Erythroblast (primary cell): Measurements from ENCODE around the gene TMEM209.
"Not testable (repeated sequence)": the region's sequence is repeated elsewhere in the genome, so short reads cannot be mapped to it uniquely, and the experiment has no call there.

Experiments used
- DNase-seq, 2 experiments: peaks; one replicate each; lab custom pipeline; 2025; lab: John Stamatoyannopoulos, UW
- GATA1 ChIP-seq: IDR thresholded peaks from 2 replicates; pipeline ENCODE4 v1.6.1; 2011; ENCODE audit warnings: low read depth, mild to moderate bottlenecking, control low read depth, low read length, moderate library complexity
- POLR2A ChIP-seq: IDR thresholded peaks from 2 replicates; pipeline ENCODE4 v1.6.1; 2011; ENCODE audit warnings: mild to moderate bottlenecking, low read length

TMEM209 gene

DNA sequence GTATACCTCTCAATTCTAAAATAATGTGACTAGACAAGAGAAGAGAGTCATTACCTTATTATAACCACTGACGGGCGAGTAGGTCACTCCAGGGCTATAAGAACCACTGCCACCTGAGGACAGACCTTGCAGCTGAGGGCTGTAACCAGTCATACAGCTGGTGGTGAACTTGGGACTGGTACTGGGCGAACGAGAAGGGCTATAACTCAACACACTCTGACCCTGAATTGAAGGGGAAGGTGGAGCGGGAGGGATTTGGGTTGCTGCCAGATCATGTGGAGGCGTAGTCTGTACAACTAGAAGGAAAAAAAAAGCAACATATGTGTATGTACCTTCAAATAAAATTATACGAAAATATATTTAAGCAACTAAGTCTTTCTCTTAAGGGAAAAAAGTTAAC lies 3.4 kb downstream of the TMEM209 start:
- DNase-seq = peak; percentile 15 to 38
- TF ChIP-seq GATA1 (no peak), POLR2A (no peak)

DNA sequence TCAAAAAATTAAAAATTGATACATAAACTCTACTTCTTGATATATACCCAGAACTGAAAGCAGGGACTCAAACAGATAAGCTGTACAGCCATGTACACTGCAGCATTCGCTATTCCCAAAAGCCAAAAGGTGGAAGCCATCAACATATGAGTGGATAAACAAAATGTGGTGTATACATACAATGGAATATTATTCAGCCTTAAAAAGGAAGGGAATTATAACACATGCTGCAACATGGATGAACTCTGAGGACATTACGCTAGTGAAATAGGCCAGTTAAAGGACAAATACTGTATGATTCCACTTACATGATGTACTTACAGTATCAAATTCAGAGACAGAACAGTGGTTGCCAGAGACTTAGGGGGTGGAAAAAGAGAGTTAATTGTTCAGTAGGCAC lies 8.1 kb downstream of the TMEM209 start:
- no peak for DNase-seq
- TF ChIP-seq POLR2A = no peak
- no peak for TF ChIP-seq GATA1

DNA sequence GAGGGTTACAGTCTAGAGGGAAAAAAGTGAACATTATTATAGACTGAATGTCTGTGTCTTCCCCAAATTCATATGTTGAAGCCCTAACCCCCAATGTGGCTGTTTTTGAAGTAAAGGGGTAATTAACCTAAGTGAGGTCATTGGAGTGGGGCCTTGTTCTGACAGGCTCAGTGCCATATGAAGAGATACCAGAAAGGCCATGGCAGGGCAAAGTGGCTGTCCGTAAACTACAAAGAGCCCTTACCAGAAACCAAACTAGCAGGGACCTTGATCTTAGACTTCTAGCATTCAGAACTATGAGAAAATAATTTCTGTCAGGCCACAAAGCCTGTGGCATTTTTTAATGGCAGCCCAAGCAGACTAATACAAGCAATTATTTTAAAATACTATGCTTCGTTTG lies 8.7 kb downstream of the TMEM209 start:
- no peak for DNase-seq
- no peak for TF ChIP-seq GATA1
- TF ChIP-seq POLR2A = no peak

- no peak for DNase-seq
- TF ChIP-seq POLR2A (no peak), GATA1 (no peak)
Observed at GRCh38 chr7:130195396-130195795, 9.8 kb downstream of the TMEM209 start.

- TF ChIP-seq POLR2A = no peak
- TF ChIP-seq GATA1 = no peak
- DNase-seq = no peak
Observed at GRCh38 chr7:130191791-130192190, 13.4 kb downstream of the TMEM209 start.

- TF ChIP-seq GATA1 = no peak
- TF ChIP-seq POLR2A = no peak
- DNase-seq = no peak
Observed at GRCh38 chr7:130189343-130189742, 15.9 kb downstream of the TMEM209 start.

GRCh38 chr7:130187360-130187759 lies 17.8 kb downstream of the TMEM209 start:
- DNase-seq = peak in 1 of 2 experiments; percentile 32
- no peak for TF ChIP-seq GATA1
- no peak for TF ChIP-seq POLR2A

- DNase-seq = not testable (repeated sequence)
Observed at GRCh38 chr7:130184349-130184748, 20.9 kb downstream of the TMEM209 start.

GRCh38 chr7:130182990-130183389 lies 22.2 kb downstream of the TMEM209 start:
- TF ChIP-seq GATA1 (no peak), POLR2A (no peak)
- no peak for DNase-seq

DNA sequence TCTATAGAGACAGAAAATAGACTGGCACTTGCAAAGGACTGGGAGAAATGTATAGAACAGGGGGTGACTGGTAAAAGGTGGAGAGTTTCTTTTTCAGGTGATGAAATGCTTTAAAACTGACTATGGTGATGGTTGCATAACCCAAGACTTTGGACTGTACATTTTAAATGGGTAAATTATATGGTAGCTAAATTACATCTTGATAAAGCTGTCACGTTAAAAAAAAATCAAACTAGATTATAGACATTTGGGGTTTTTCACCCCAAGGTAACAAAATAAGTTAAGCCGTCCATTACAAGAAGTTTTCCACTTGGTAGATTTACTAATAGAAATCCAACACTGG lies 24.0 kb downstream of the TMEM209 start:
- TF ChIP-seq POLR2A (no peak), GATA1 (no peak)
- no peak for DNase-seq

DNA sequence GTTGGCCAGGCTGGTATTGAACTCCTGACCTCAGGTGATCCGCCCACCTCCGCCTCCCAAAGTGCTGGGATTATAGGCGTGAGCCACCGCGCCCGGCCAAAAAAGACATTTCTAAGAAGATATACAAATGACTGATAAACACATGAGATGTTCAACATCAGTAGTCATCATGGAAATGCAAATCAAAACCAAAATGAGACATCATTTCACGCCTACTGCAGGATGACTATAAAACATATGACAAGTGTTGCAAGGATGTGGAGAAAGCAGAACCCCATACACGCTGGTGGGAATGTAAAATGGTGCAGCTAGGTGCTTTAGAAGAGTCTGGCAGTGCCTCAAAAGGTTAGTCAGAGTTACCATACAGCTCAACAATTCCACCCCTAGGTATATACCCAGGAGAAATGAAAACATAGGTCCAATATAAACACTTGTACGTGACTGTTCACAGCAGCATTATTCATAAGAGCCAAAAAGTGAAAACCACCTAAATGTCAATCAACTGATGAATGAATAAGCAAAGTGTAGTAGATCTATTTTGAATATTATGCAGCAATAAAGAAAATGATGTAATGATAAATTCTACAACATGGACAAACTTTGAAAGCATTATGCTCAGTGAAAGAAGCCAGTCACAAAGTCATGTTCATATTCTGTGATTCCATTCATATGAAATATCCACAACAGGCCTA lies 24.5 kb downstream of the TMEM209 start:
- DNase-seq = no peak
- no peak for TF ChIP-seq POLR2A
- no peak for TF ChIP-seq GATA1

DNA sequence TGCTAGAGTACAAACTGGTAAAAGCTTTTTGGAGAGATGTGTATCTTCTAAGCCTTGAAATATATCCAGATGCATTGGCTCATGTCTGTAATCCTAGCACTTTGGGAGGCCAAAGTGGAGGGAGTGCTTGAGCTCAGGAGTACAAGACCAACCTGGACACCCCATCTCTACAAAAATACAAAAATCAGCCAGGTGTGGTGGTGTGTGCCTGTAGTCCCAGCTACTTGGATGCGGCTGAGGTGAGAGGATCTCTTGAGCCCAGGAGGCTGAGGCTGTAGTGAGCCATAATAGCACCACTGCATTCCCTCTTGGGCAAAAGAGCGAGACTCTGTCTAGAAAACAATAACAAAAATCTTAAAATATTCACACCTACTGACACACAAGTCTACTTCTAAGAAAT lies 25.6 kb downstream of the TMEM209 start:
- TF ChIP-seq POLR2A (no peak), GATA1 (no peak)
- DNase-seq = no peak

DNA sequence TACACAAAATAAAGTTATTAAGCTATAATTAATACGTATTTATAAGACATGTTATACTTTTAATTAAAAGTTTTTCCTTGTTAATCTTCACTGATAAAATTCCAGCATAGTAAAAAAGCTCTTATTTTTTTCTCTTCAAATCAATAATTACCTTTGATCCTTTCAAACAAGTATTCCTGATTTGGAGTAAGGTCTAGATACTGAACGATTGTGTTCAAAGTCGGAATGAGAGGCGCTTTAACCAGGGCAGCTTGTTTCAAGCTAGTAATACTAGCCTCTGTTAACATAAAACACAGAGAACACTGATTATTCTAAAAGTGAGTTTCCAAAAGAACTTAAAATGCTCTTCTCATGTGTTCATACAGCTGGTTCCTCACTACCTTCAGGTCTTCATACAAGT lies 27.0 kb downstream of the TMEM209 start:
- TF ChIP-seq GATA1 (no peak), POLR2A (no peak)

GRCh38 chr7:130174237-130174959 lies 30.8 kb downstream of the TMEM209 start:
- TF ChIP-seq GATA1 (no peak), POLR2A (no peak)
- no peak for DNase-seq

More for the DNA sequence above, 27.0 kb downstream of the TMEM209 start:
- no peak for DNase-seq

- DNase-seq = no peak
Observed at GRCh38 chr7:130162196-130162595, 43.0 kb downstream of the TMEM209 start.

DNA sequence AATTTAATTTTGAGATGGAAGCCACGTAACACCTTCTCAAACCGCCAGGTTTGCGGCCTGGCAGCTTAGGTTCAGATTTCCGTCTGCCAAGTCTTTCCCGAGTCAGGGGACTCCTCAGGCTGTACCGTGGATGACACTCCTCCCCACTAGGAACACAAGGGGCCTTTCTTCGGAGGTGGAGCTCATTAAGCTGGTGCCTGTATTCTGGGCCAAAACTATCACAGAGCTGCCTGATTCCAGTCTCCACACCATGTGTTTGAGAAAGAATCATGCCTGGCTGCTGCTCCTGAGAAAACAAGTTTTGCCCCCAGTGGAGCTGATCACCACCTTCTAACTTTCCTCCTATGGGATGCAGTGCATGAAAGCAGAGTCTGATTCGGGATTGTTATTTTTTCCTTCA lies 44.8 kb downstream of the TMEM209 start:
- TF ChIP-seq POLR2A (no peak), GATA1 (no peak)
- DNase-seq = no peak

More at GRCh38 chr7:130162196-130162595, 43.0 kb downstream of the TMEM209 start:
- TF ChIP-seq POLR2A (no peak), GATA1 (no peak)

DNA sequence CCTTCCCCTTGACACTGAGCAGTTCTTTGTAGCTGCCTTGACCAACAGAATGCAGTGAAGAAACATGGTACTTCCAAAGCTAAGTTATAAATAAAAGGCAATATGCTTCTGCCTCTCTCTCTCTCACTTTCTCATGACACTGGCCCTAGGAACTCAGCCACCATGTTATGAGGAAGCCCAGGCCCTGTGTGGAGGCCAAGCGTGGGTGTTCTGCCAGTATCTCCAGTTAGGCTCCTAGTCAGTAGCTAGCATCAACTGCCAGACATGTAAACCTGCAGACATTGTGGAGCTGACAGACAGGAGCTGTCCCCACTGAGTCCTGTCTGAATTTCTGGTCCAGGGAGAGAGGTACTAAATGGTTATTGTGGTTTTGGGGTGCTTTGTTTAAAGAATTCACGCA lies 45.2 kb downstream of the TMEM209 start:
- DNase-seq = no peak
- TF ChIP-seq GATA1 (no peak), POLR2A (no peak)
